Neural progenitor cell (in vitro differentiated cells): ENCODE data around the gene STK32A. TPM values are rescaled to one million over a fixed set of nuclear protein-coding genes. Genes with fewer than 3 reads are reported as not detected.

Source experiments
- DNase-seq: peaks from one replicate; pipeline ENCODE4 v3.0.0-alpha.2; 2016; ENCODE audit warnings: low spot score
- H2AFZ ChIP-seq: fragments of 200-600 bp; sonication (generic); replicated peaks from 2 replicates; pipeline ENCODE4 v1.6.1; 2016; ENCODE audit warnings: antibody characterized with exemption
- H3F3A ChIP-seq: fragments of 200-600 bp; sonication (generic); 2 replicates; pipeline ENCODE4 v1.6.1; 2016; ENCODE audit warnings: antibody characterized with exemption, low read depth
- H3K27ac ChIP-seq: fragments of 200-600 bp; sonication (generic); 2 replicates; pipeline ENCODE4 v1.5.1; 2016; ENCODE audit warnings: mild to moderate bottlenecking
- H3K27me3 ChIP-seq: fragments of 200-600 bp; sonication (generic); 2 replicates; pipeline ENCODE4 v1.6.1; 2016; ENCODE audit warnings: mild to moderate bottlenecking, moderate library complexity
- H3K36me3 ChIP-seq: fragments of 200-600 bp; sonication (generic); 2 replicates; pipeline ENCODE4 v1.5.1; 2016
- H3K4me1 ChIP-seq: fragments of 200-600 bp; sonication (generic); 2 replicates; pipeline ENCODE4 v1.6.1; 2016; ENCODE audit warnings: mixed run types
- H3K4me2 ChIP-seq: fragments of 200-600 bp; sonication (generic); 2 replicates; pipeline ENCODE4 v1.6.1; 2016
- H3K4me3 ChIP-seq: fragments of 200-600 bp; sonication (generic); 2 replicates; pipeline ENCODE4 v1.5.1; 2016
- H3K79me2 ChIP-seq: fragments of 200-600 bp; sonication (generic); 2 replicates; pipeline ENCODE4 v1.6.1; 2016; ENCODE audit warnings: low read depth
- H3K9ac ChIP-seq: fragments of 200-600 bp; sonication (generic); 2 replicates; pipeline ENCODE4 v1.6.1; 2016
- H3K9me3 ChIP-seq: fragments of 200-600 bp; sonication (generic); 2 replicates; pipeline ENCODE4 v1.5.1; 2016; ENCODE audit warnings: low read depth
- H4K20me1 ChIP-seq: fragments of 200-600 bp; sonication (generic); 2 replicates; pipeline ENCODE4 v1.6.1; 2016; ENCODE audit warnings: low read depth
- H3K27ac Mint-ChIP-seq: 3 replicates; pipeline ENCODE4 v1.8.0; 2021; ENCODE audit warnings: mixed read lengths
- H3K27me3 Mint-ChIP-seq: 2 replicates; pipeline ENCODE4 v1.8.0; 2022; ENCODE audit warnings: low read depth, mild to moderate bottlenecking, inconsistent platforms, moderate library complexity, mixed read lengths; ENCODE audit not compliant: insufficient read depth
- H3K36me3 Mint-ChIP-seq: 3 replicates; pipeline ENCODE4 v1.8.0; 2021; ENCODE audit warnings: mixed read lengths
- H3K4me1 Mint-ChIP-seq: 3 replicates; pipeline ENCODE4 v1.8.0; 2021; ENCODE audit warnings: mixed read lengths
- H3K4me3 Mint-ChIP-seq: 3 replicates; pipeline ENCODE4 v1.8.0; 2021; ENCODE audit warnings: mild to moderate bottlenecking, moderate library complexity, mixed read lengths
- H3K9me3 Mint-ChIP-seq: 3 replicates; pipeline ENCODE4 v1.8.0; 2020; ENCODE audit warnings: mixed read lengths
- CTCF ChIP-seq: fragments of 200-600 bp; sonication (generic); IDR thresholded peaks from 2 replicates; pipeline ENCODE4 v1.5.1; 2017; ENCODE audit warnings: antibody characterized with exemption, mild to moderate bottlenecking
- EZH2 ChIP-seq: fragments of 200-600 bp; sonication (generic); IDR thresholded peaks from 2 replicates; pipeline ENCODE4 v1.6.1; 2017; ENCODE audit warnings: antibody characterized with exemption, mild to moderate bottlenecking, moderate library complexity
- EZH2phosphoT487 ChIP-seq: fragments of 200-600 bp; sonication (generic); IDR thresholded peaks from 2 replicates; pipeline ENCODE4 v1.6.1; 2017; ENCODE audit warnings: antibody characterized with exemption
- total RNA-seq: library from RNA; depleted of rRNA; stranded (reverse); fragments of >200 nt; gene quantifications from 2 replicates; pipeline ENCODE4 v1.2.3, GENCODE V29; 2015; ENCODE audit warnings: low replicate concordance

The STK32A gene
- total RNA-seq, 1 donor from 2014 or later = 16.7 TPM

GRCh38 chr5:147287110-147287509 is 52.3 kb downstream of the STK32A start:
- peaks cover 27% of the 10 kb centered on the region for H3F3A ChIP-seq
- Mint-ChIP-seq H3K27me3 (no peaks in the 10 kb centered on the region), H3K4me3 (no peak overlapping the region), H3K4me1 (peaks cover 2% of the 10 kb centered on the region), H3K36me3 (no peaks in the 10 kb centered on the region), H3K9me3 (peaks cover 16% of the 10 kb centered on the region), H3K27ac (no peak overlapping the region)
- H3K9ac ChIP-seq = no peak overlapping the region
- no peaks in the 10 kb centered on the region for H4K20me1 ChIP-seq
- peaks cover 40% of the 10 kb centered on the region for H3K4me1 ChIP-seq
- no peaks in the 10 kb centered on the region for H3K27me3 ChIP-seq
- H3K4me2 ChIP-seq = no peak overlapping the region
- no peak overlapping the region for H3K27ac ChIP-seq
- H3K79me2 ChIP-seq = no peaks in the 10 kb centered on the region
- no peak overlapping the region for H2AFZ ChIP-seq
- no peak overlapping the region for H3K4me3 ChIP-seq
- peaks cover 13% of the 10 kb centered on the region for H3K9me3 ChIP-seq
- TF ChIP-seq EZH2 (no peak), EZH2phosphoT487 (no peak), CTCF (no peak)
- no peak for DNase-seq
- H3K36me3 ChIP-seq = peaks cover 3% of the 10 kb centered on the region

GRCh38 chr5:147290261-147290660 is 55.4 kb downstream of the STK32A start:
- peaks cover 9% of the 10 kb centered on the region for H3K9me3 Mint-ChIP-seq
- Histone ChIP-seq H3K4me1 (peaks cover 40% of the 10 kb centered on the region), H3K4me3 (no peak overlapping the region), H3K79me2 (no peaks in the 10 kb centered on the region), H4K20me1 (no peaks in the 10 kb centered on the region), H3K4me2 (peak overlapping the region; percentile 48), H3K9me3 (peaks cover 27% of the 10 kb centered on the region), H3K27me3 (no peaks in the 10 kb centered on the region), H3K36me3 (peaks cover 1% of the 10 kb centered on the region), H2AFZ (no peak overlapping the region), H3F3A (peaks cover 30% of the 10 kb centered on the region), H3K9ac (no peak overlapping the region), H3K27ac (peak overlapping the region; percentile 81)
- no peak for TF ChIP-seq EZH2phosphoT487
- TF ChIP-seq CTCF = no peak
- no peak for TF ChIP-seq EZH2
- H3K4me1 Mint-ChIP-seq = peaks cover 2% of the 10 kb centered on the region
- no peaks in the 10 kb centered on the region for H3K27me3 Mint-ChIP-seq
- no peak overlapping the region for H3K4me3 Mint-ChIP-seq
- no peaks in the 10 kb centered on the region for H3K36me3 Mint-ChIP-seq
- H3K27ac Mint-ChIP-seq = peak overlapping the region; percentile 0
- peak; percentile 69 for DNase-seq

GRCh38 chr5:147303251-147303650 is 68.4 kb downstream of the STK32A start:
- H3K36me3 ChIP-seq = no peaks in the 10 kb centered on the region
- no peaks in the 10 kb centered on the region for H3K9me3 ChIP-seq
- Mint-ChIP-seq H3K4me3 (no peak overlapping the region), H3K4me1 (no peaks in the 10 kb centered on the region), H3K9me3 (no peaks in the 10 kb centered on the region), H3K27ac (no peak overlapping the region), H3K36me3 (no peaks in the 10 kb centered on the region), H3K27me3 (peaks cover 2% of the 10 kb centered on the region)
- H3K27me3 ChIP-seq = no peaks in the 10 kb centered on the region
- TF ChIP-seq EZH2 (no peak), EZH2phosphoT487 (no peak), CTCF (no peak)
- no peaks in the 10 kb centered on the region for H3K79me2 ChIP-seq
- no peaks in the 10 kb centered on the region for H3F3A ChIP-seq
- no peak overlapping the region for H3K4me2 ChIP-seq
- no peak overlapping the region for H2AFZ ChIP-seq
- no peak overlapping the region for H3K4me3 ChIP-seq
- no peak overlapping the region for H3K27ac ChIP-seq
- DNase-seq = no peak
- H3K4me1 ChIP-seq = no peaks in the 10 kb centered on the region
- H3K9ac ChIP-seq = no peak overlapping the region
- no peaks in the 10 kb centered on the region for H4K20me1 ChIP-seq
